ENCODE data around the gene BFSP2.

DNA sequence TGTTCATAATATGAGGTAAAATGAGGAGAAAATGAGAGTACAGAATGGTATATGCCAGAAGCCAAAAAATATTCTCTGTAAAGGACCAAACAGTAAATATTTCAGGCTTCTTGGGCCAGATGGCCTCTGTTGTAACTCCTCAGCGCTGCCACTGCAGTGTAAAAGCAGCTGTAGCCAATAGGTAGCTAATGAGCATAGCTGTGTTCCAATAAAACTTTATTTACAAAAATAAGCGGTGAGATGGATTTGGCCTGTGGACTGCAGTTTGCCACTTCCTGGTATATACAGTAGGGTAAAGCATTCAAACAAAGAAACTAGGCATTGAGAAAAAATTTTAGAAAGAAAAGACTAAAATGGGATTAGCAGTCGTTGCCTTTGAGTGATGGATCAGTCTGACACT, 51.5 kb downstream of the BFSP2 start:
- TF ChIP-seq, protein P1, sequence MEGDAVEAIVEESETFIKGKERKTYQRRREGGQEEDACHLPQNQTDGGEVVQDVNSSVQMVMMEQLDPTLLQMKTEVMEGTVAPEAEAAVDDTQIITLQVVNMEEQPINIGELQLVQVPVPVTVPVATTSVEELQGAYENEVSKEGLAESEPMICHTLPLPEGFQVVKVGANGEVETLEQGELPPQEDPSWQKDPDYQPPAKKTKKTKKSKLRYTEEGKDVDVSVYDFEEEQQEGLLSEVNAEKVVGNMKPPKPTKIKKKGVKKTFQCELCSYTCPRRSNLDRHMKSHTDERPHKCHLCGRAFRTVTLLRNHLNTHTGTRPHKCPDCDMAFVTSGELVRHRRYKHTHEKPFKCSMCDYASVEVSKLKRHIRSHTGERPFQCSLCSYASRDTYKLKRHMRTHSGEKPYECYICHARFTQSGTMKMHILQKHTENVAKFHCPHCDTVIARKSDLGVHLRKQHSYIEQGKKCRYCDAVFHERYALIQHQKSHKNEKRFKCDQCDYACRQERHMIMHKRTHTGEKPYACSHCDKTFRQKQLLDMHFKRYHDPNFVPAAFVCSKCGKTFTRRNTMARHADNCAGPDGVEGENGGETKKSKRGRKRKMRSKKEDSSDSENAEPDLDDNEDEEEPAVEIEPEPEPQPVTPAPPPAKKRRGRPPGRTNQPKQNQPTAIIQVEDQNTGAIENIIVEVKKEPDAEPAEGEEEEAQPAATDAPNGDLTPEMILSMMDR (IDR thresholded peaks at IDR 0.05), result no peak
- TF ChIP-seq POLR2A (IDR thresholded peaks at IDR 0.05) (no peak), POLR2AphosphoS5 (IDR thresholded peaks at IDR 0.05) (no peak), EP300 (IDR thresholded peaks at IDR 0.05) (no peak)
